ENCODE measurements around the gene METTL6.

Gene METTL6

GRCh38 chr3:15361494-15362214, 65.7 kb downstream of the METTL6 start:
- peak; percentile 28 to 45 for DNase-seq

- no peak for DNase-seq
Observed at GRCh38 chr3:15360788-15361493, 66.4 kb downstream of the METTL6 start.
